HG02885 (cell line): ENCODE measurements around the gene PCBP1.
"Not testable (repeated sequence)": the region's sequence is repeated elsewhere in the genome, so short reads cannot be mapped to it uniquely, and the experiment has no call there.

Experiments used
- ATAC-seq: cut with Tn5 transposase; IDR thresholded peaks from one replicate; pipeline ENCODE4 v1.9.1; 2021; ENCODE audit warnings: mild to moderate bottlenecking; ENCODE audit not compliant: unreplicated experiment, poor library complexity

PCBP1 gene

GRCh38 chr2:70086838-70087701 is at the start of gene PCBP1:
Gene PCBP1, plus strand, starts transcription at chr2:70087477. Its CDS starts 267 bp downstream, at chr2:70087744.
- peak; percentile 42 for ATAC-seq

GRCh38 chr2:70039366-70039765 is 47.9 kb upstream of the PCBP1 start:
- no peak for ATAC-seq

- no peak for ATAC-seq
These were observed 45.6 kb upstream of the PCBP1 start for GRCh38 chr2:70041663-70042062.

GRCh38 chr2:70042246-70042645 is 45.0 kb upstream of the PCBP1 start:
- ATAC-seq, result no peak

GRCh38 chr2:70043252-70043875 is 43.9 kb upstream of the PCBP1 start:
- ATAC-seq, result no peak

- no peak for ATAC-seq
These were observed 42.8 kb upstream of the PCBP1 start for GRCh38 chr2:70044290-70045040.

- no peak for ATAC-seq
These were observed 41.9 kb upstream of the PCBP1 start for GRCh38 chr2:70045405-70045804.

- ATAC-seq, result no peak
These were observed 41.3 kb upstream of the PCBP1 start for GRCh38 chr2:70045932-70046331.

- no peak for ATAC-seq
These were observed 40.7 kb upstream of the PCBP1 start for GRCh38 chr2:70046534-70046933.

GRCh38 chr2:70047451-70047850 is 39.8 kb upstream of the PCBP1 start:
- no peak for ATAC-seq

GRCh38 chr2:70049255-70049654 is 38.0 kb upstream of the PCBP1 start:
- no peak for ATAC-seq

GRCh38 chr2:70050631-70051425 is 36.4 kb upstream of the PCBP1 start:
- ATAC-seq, result no peak

GRCh38 chr2:70055259-70055658 is 32.0 kb upstream of the PCBP1 start:
- not testable (repeated sequence) for ATAC-seq

GRCh38 chr2:70061317-70061716 is 26.0 kb upstream of the PCBP1 start:
- ATAC-seq, result no peak

- ATAC-seq, result no peak
These were observed 25.0 kb upstream of the PCBP1 start for GRCh38 chr2:70062270-70062669.

GRCh38 chr2:70068119-70068518 is 19.2 kb upstream of the PCBP1 start:
- ATAC-seq, result no peak

- ATAC-seq, result peak; percentile 74
These were observed 18.2 kb upstream of the PCBP1 start for GRCh38 chr2:70069049-70069448.

- peak; percentile 82 for ATAC-seq
These were observed 16.6 kb upstream of the PCBP1 start for GRCh38 chr2:70070542-70071268.

GRCh38 chr2:70073493-70073892 is 13.8 kb upstream of the PCBP1 start:
- ATAC-seq, result no peak

GRCh38 chr2:70078384-70078783 is 8.9 kb upstream of the PCBP1 start:
- ATAC-seq, result no peak
